Stimulated activated CD8-positive, alpha-beta memory T cell treated with anti-CD3 and anti-CD28 coated beads, Interleukin-15, amount 100 ng/mL, for 24 hours (primary cell): Measurements from ENCODE around the gene LENEP.

ENCODE experiments used
- DNase-seq: peaks from one replicate; pipeline ENCODE4 v3.0.0-alpha.2; 2020; ENCODE audit warnings: low read depth

Gene LENEP

DNA sequence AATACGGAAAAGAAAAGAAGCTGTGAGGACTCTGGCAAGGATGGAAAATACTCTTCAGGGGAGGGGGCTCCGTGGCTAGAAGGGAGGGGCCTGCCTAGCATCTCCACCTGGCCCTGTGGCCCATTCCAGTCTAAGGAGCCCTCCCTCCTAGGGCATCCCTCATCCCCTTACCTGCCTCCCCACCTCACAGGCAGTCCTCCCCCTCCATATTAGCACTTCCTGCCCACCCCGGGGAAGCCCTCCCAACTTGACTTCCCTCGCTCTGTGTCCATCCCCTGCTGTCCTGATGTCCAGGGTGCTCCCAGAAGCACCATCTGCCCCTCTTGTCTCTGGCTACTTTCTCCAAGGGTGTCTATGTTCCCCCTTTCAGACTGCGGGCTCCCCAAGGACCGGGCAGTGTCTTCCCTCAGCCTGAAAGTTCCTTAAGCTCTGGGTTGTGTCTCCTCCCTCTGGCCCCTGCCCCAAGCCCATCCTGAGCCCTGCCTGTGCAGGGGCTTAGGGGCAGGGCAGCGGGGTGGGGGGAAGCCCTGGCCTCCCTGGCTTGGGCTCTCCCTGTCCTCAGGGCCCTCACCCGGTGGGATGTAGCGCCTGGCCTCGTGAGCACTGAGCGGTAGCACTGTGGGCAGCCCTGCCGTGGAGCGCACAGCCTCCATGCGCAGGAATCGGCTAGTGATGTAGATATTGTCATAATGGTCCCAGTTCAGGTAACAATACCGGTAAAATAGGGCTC lies 36.3 kb downstream of the LENEP start:
- DNase-seq = no peak

DNA sequence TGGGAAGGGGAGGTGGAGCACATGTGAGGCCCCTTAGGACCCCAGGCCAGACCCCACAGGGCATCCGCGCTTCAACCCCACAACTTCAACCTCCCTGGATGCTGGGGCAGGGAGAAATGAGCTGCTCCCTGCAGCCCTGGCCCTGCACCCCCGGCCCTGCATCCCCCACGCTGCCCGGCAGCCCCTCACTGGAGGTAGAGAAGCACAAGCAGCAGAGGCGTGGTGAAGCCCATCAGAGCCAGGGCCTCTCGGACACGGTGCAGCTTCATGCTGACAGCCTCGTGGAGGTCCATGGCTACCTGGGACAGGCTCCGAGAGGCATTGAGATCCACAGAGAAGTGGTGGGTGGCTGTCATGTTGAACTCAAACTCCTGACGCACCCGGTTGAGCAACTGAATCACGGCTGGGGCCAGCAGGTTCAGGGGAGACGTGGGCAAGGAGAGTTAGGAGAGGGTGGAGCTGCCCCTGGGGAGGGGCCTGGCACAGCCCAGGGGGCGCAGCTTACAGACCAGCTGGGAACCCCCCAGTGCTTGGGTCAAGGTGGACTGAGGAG lies 36.9 kb downstream of the LENEP start:
- no peak for DNase-seq

DNA sequence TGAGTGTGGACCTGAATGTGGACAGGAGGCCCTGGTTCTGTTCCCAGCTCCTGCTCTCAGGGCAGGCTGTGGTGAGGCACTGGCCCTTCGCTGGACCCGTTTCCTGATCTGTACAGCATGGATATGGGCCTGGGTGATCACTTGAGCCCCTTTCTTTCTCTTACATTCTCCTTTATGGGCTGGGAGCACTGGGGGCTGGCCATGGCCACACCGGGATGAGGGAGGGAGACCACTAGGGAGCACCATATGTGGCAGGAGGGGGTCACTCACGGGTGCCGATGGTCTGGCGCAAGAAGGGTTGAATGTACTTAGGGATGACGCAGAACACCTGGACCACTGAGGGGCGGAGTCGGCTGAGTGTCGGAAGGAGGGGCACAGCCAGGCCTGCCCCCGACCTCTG lies 37.5 kb downstream of the LENEP start:
- no peak for DNase-seq

DNA sequence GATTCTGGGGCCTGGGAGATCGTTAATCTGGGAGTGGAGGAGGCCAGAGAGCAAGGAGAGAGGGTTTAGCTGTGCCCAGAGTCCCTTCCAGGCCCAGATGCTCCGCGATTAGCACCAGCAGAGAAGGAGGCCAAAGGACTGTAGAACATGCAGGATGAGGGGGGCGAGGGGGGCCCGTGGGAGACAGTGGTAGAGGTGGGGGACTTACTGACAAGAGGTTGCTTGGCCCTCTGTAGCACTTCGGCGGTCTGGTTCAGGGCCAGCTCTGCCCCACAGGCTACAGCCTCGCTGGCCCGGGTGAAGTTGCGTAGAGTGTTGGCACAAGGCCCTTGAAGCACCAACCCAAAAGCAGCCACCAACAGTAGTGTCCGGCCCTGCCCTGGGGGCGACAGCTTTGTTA lies 39.5 kb downstream of the LENEP start:
- no peak for DNase-seq

DNA sequence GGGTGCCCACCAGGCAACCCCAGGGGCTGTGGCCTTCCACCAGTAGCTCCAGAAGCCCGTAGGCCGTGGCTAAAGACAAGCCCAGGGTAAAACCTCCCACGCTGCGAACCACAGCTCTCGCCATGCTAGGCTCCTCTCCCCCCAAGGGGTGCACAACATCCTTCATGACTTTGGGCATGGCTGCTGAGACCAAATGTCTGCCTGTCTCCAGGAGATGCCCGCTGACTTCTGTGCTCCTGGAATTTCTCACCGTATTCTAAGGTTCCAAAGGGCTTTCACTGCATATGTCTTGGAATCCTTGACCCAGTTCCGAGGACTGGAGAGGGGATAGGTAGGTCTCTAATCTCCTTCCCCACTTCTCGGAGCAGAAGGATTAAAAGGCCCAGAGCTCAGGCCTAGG lies 40.1 kb downstream of the LENEP start, which contains the start of the genes DCST1 and DCST2:
Gene DCST1 (plus strand): TSS at position 301 of the 400 bp plus-strand sequence. CDS start 213 bp downstream, outside the sequence.
Gene DCST2 (minus strand): TSS at position 258 of the 400 bp plus-strand sequence. CDS start 80 bp downstream, at position 178.
- no peak for DNase-seq

DNA sequence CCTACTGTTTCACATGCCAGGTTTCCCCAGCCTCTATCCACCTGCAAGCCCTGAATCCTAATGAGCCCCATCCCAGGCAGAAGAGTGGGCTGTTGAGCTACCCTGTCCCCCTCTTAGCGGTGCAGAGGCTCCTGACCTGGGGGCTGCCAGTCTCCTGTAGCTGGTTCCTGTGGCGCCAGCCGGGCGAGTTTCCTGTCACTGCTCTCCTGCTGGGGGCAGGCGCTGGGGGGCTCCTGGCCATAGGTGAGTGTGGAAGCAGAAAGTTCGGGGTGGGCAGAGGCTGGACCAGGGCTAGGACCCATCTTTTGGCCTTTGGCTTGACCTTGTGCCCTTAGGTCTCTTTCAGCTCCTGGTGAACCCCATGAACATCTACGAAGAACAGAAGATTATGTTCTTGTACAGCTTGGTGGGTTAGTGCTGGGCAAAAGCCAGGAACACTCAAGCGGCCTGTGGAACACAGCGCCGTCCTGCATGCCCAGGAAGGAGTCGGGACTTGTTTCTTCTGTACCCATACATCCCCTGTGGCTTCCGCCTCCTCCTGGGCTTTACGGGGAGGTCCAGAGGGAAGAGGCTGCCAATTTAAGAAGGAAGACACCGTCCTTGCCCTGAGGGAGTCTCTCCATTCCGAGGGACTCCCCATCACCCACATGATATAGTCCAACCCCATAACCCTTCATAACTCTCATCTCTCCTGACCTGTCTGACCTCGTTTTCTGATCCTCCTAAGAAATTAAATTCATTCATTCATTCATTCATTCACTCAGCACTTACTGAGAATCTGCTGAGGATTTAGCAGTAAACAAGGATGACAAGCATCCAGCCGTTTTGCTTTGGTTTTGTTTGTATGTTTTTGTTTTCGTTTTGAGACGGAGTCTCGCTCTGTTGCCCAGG lies 41.2 kb downstream of the LENEP start:
- DNase-seq = no peak

DNA sequence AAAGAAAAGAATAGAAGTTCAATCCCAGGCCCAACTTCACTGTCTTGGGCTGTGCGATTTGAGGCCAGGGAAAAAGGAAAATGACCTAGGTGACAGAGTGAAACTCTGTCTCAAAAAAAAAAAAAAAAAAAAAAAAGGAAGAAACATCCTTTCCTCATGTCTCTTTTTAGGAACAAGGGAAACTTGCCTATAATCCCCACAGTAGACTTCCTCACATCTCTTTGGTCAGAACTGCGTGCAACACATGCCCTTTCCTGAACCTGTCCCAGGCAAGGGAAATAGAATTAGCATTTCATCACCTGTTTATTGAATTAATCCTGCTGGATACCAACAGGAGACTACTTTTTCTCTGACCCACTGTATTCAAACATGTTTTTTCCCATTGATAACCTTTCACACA lies 42.5 kb downstream of the LENEP start:
- no peak for DNase-seq

DNA sequence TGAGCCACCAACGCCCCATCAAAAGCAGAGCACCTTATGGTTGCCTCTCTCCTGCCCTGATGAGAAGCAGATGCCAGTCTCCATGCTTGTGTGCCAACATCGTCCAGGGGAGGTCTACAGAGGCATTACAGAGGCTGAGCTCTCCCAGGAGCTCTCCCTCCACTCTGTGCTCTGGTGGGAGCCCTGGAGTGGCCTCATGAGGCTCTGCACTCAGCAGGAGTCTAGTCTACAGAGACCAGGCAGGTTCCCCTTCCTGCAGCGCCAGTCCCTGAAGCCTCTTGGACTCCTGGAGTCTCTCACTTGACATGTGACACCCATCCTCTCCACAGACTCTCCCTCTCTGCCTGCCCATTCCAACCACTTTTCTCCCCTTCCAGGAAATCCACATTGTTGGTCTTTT lies 43.7 kb downstream of the LENEP start:
- DNase-seq = no peak

DNA sequence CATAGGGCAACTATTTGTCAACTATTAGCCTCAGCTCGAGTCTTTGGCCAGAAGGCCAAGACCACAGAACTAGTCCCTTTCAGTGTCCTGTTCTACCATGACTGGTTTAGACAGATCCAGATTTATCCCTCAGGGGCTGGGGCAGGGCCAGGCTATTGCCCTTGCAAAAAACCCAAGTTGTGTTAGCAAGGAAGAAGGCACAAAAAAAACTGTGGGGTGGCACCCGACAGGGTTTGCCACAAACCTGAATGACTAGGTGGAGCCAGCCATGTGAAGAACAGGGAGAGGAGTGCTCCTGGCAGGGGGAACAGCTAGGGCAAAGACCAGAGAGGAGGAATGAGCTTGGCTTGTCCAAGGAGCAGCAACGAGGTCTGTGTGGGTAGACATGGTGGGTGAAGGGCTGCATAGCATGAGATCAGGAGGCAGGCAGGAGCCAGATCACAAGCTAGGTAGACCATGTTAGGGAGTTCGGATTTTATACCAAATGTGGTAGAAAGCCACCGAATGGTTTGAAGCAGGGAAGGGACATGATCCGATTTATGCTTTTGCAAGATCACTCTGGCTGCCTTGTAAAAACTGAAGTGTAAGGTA lies 44.6 kb downstream of the LENEP start:
- DNase-seq = no peak

DNA sequence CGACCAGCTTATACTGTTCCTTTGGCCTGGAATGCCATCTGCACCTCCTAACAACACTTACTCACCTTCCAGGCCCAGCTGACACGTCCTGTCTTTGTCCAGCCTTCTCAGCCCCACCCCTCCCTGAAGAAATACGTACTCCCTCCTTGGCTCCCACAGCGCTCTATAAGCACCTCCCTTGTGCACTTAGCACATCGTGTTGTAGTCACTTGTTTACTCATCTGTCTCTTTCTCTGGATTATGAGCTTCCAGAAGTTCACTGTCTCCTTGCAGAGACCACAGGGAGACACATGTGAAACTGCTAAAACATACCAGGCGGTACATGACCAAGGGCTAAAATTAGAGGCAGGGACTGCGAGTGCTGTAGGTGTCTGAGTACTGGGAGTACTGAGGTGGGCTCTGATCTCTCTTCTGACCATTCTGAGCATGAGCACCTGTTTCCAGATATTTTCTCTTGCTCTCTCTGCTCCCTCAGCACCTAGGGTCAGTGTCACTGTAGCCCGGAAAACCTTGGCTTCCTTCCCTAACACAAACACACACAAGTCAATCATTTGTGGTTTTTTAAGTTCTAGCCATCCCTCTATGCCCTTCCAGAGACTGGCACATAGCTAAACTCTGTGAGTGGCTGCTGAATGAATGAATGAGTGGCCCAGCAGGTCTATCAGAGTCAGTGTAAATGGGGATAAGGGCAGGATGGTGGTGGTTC lies 45.4 kb downstream of the LENEP start:
- DNase-seq = no peak

DNA sequence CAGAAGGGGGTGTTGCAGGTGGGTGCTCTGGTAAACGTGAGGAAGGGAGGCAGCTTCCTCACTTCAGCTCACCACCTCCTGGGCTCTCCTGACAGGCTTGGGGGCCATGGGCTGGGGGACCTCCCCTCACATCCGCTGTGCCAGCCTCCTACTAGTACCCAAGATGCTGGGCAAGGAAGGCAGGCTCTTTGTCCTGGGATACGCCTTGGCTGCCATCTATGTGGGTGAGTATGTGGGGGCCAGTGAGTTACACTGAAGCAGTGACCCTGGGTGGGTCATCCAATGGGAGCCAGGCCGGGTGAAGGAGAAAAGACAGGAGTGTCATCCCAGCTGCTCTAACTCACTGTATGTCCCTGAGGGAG lies 45.9 kb downstream of the LENEP start:
- DNase-seq = no peak

DNA sequence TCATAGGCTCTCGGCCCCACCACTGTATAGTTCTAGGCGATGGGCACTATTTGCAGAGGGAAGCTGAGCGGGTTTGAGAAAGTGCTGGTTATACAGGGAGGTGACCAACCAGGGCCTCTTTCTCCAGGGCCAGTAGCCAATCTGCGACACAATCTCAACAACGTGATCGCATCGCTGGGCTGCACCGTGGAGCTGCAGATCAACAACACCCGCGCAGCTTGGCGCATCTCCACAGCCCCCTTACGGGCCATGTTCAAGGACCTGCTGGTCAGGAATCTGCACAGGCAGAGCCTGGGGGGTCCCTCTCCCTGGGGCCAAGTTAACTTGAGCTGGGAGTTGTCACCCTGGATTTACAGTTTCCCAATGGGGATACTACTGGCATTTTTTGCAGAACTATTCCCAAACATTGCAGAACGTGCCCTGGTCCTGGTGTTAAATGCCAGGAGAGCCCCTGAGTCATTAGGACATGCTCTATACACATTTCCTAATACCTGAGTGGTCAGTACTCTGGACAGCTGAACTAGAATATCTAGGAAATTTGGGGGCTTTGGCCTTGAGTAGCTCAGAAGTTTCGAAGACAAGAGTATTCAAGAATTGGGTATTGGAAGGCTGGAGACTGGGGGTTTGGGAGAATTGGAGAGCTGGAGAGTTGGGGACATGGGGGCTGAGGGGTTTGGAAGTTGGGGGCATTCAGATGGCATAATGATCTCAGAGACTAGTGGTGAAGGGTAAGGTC lies 47.1 kb downstream of the LENEP start:
- DNase-seq = no peak

DNA sequence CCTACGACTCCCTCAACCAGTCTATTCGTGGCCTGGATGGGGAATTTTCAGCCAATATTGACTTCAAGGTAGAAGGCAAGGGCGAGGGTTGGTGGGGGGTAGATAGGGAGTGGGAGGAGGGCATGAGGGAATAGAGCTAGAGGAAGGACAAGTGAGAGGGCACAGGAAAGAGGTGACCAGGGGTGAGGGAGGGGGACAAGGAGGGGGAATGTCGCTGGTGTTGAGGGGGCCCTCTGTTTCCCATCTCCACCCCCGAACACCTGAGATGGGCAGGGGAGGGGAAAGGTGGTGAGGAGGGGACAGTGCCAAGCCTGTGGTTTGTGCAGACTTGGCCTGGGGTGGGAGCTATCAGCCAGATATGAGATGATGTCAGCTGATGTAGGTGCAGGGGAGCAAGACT lies 49.4 kb downstream of the LENEP start:
- no peak for DNase-seq

DNA sequence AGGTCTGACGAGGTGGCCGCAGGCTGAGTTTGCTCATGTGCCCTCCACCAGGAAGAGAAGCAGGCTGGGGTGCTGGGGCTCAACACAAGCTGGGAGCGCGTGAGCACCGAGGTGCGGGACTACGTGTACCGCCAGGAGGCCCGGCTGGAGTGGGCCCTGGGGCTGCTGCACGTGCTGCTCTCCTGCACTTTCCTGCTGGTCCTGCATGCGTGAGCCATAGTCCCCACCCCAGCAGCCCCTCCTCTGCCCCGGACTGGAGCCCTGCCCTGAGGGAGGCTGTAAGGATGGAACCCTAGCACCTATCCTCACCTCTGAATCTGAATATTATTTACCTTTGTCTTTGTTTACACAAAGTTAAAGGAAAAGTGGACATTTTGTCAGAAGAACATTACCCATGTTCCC lies 49.9 kb downstream of the LENEP start:
- no peak for DNase-seq

DNA sequence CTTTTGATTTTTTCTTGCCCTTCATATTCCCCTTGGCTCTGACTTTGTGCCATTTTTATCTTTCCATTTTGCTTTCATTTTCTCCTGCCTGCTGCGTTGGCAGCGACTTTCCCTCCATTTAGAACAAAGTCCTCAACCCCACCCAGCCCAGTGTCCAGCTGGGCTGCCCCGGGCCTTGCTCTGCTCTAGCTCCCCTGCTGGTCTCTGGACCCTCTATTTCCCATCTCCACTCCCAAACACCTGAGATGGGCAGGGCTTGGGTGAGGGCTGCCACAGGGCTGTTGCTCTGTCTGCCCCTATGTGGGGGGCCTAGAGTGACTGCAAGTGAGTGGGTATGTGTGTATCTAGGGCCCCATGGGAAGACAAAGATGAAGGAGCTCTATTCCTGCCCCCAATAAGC lies 50.4 kb downstream of the LENEP start:
- DNase-seq = no peak
